Spleen (tissue), 11 donors: Measurements from ENCODE around the gene RUNDC1. TPM values are rescaled to one million over a fixed set of nuclear protein-coding genes. Genes with fewer than 3 reads are reported as not detected.

Source experiments
- DNase-seq: peaks from one replicate; pipeline ENCODE4 v3.0.0-alpha.2; 2020
- H3K27ac ChIP-seq, 8 donors: fragments of 200-600 bp; sonication (generic) in 7 of 8; 1 replicate in 4 of 8; 2 replicates in 4 of 8; pipeline versions ENCODE4 v1.5.0 to v1.8.0; 2016 to 2021; ENCODE audit warnings: inconsistent platforms in 4 of 8, mild to moderate bottlenecking in 4 of 8, moderate library complexity in 1 of 8
- H3K27me3 ChIP-seq, 7 donors: fragments of 200-600 bp; sonication (generic) in 6 of 7; replicated peaks in 1 of 7; 1 replicate in 4 of 7; 2 replicates in 3 of 7; pipeline versions ENCODE4 v1.5.0 to v1.8.0; 2016 to 2021; ENCODE audit warnings: inconsistent platforms in 3 of 7, mild to moderate bottlenecking in 1 of 7
- H3K36me3 ChIP-seq, 6 donors: fragments of 200-600 bp; sonication (generic) in 5 of 6; 1 replicate in 4 of 6; 2 replicates in 2 of 6; pipeline versions ENCODE4 v1.5.0 to v1.8.0; 2016 to 2021; ENCODE audit warnings: inconsistent platforms in 2 of 6
- H3K4me1 ChIP-seq, 6 donors: fragments of 200-600 bp; sonication (generic) in 5 of 6; 1 replicate in 3 of 6; 2 replicates in 3 of 6; pipeline versions ENCODE4 v1.5.0 to v1.8.0; 2016 to 2021; ENCODE audit warnings: inconsistent platforms in 3 of 6
- H3K4me3 ChIP-seq, 8 donors: fragments of 200-600 bp; sonication (generic) in 7 of 8; 1 replicate in 4 of 8; 2 replicates in 4 of 8; pipeline versions ENCODE4 v1.5.0 to v1.8.0; 2016 to 2021; ENCODE audit warnings: inconsistent platforms in 4 of 8, mild to moderate bottlenecking in 4 of 8, moderate library complexity in 2 of 8
- H3K9me3 ChIP-seq, 8 donors: fragments of 200-600 bp; sonication (generic) in 7 of 8; 1 replicate in 4 of 8; 2 replicates in 4 of 8; pipeline versions ENCODE4 v1.5.0 to v1.8.0; 2016 to 2021; ENCODE audit warnings: inconsistent platforms in 4 of 8
- CTCF ChIP-seq, 11 experiments: fragments of 200-600 bp in 7 of 11; fragments of 450-650 bp in 4 of 11; sonication (generic) in 4 of 11; IDR thresholded peaks in 8 of 11; conservative IDR thresholded peaks in 3 of 11; 1 replicate in 7 of 11; 2 replicates in 4 of 11; pipeline versions ENCODE4 v1.4.0 to v1.8.0; 2016 to 2021; ENCODE audit warnings: antibody characterized with exemption in 11 of 11, inconsistent platforms in 4 of 11, mild to moderate bottlenecking in 1 of 11
- POLR2A ChIP-seq, 3 donors: fragments of 450-650 bp; IDR thresholded peaks; one replicate each; pipeline ENCODE4 v1.5.1; 2017; ENCODE audit warnings: antibody characterized with exemption in 3 of 3, mild to moderate bottlenecking in 1 of 3
- POLR2AphosphoS5 ChIP-seq, 3 donors: sonication (generic); formaldehyde crosslinking; IDR thresholded peaks; one replicate each; pipeline ENCODE4 v1.5.1; 2017; ENCODE audit warnings: antibody characterized with exemption in 3 of 3
- WGBS, 5 donors: extraction: QIAGEN DNeasy Blood & Tissue Kit in 3 of 5; methylation state at CpG; one replicate each; pipeline versions ENCODE4 v1.1.5 to v1.1.7; 2013 to 2018; 5-methylcytosine and 5-hydroxymethylcytosine counted together
- intact Hi-C: fragments of 100-400 bp; cut with DNase I; formaldehyde crosslinking; loops from one replicate; pipeline ENCODE4 v1.15.0; 2023; ENCODE audit warnings: low total_unique reads
- polyA plus RNA-seq, 3 donors: library from polyadenylated mRNA; stranded (reverse); fragments of 200-250 nt; gene quantifications; one replicate each; pipeline ENCODE4 v1.2.1, GENCODE V29; 2013
- total RNA-seq, 7 donors: library from RNA; depleted of rRNA in 3 of 7; stranded (reverse); fragments of >200 nt in 3 of 7; fragmentation: NEBNext Ultra II Directional in 4 of 7; extraction: Animal tissue kit (Norgen Biotek cat#: 25700) in 4 of 7; gene quantifications; one replicate each; pipeline versions ENCODE4 v1.1.0 to v1.2.1, GENCODE V29; 2016 to 2021
- donor health status: healthy with polysubstance abuse.
- donor health status: DM: no; HTN: no; CAD: no; lungs with moderate emphysema.
- donor health status: DM: no; HTN: no; CAD: no.
- donor health status: Bipolar disorder and iron deficiency.
- donor health status: healthy.
- donor health status: DM: no; HTN: no; CAD: no.
- donor health status: DM: yes; HTN: yes; CAD: no.

Gene RUNDC1
- total and polyA plus RNA-seq, 10 donors, result 6.7 to 27.9 (median 19.3) TPM

- 39 to 74% (median 54%) methylated on average over 8 to 9 of the region's 9 CpGs for WGBS, 5 donors
- no peak for TF ChIP-seq POLR2A (IDR thresholded peaks at IDR 0.05)
- TF ChIP-seq POLR2AphosphoS5 (IDR thresholded peaks at IDR 0.05), result peak; percentile 87 to 90 (median 90)
- no peak for TF ChIP-seq CTCF (IDR thresholded peaks at IDR 0.05 in 8 of 11, conservative IDR thresholded peaks at IDR 0.05 in 3 of 11)
- H3K27me3 ChIP-seq, result no peaks in the 10 kb centered on the region
- peak; percentile 85 for DNase-seq
- peaks cover 27 to 96% (median 69%) of the 10 kb centered on the region in 6 donors for H3K4me1 ChIP-seq
- intact Hi-C loops, result no loop called here
- H3K27ac ChIP-seq, result peak overlapping the region; percentile 13 to 75 (median 60)
- H3K4me3 ChIP-seq, result no peak overlapping the region
- H3K9me3 ChIP-seq, result no peaks in the 10 kb centered on the region
- H3K36me3 ChIP-seq, result peaks cover 0 to 77% (median 31%) of the 10 kb centered on the region in 6 donors
These were observed 35.2 kb downstream of the RUNDC1 start for GRCh38 chr17:43015579-43015978.

DNA sequence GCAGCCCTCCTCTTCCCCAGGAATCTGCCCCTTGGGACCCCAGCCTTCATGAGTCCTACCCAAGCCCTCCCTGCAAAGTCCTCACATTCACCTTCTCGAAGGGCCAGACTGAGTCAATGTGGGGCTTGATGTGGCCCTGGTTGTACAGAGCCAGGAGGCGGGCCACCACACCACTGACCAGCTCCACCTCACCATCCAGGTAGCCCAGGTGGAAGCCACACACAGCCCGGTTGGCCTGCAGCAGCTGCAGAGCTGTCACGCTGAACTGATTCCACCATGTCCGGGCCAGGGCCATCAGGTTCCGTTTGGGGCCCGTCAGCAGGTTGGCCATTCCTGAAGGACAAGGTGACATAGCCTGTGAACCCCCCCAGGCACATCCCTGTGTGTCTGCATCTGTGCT, 35.9 kb downstream of the RUNDC1 start:
- Histone ChIP-seq H3K4me3 (no peak overlapping the region), H3K4me1 (peaks cover 27 to 96% (median 69%) of the 10 kb centered on the region in 6 donors), H3K27ac (peak overlapping the region in 7 of 8 donors; percentile 9 to 75 (median 59)), H3K27me3 (no peaks in the 10 kb centered on the region), H3K9me3 (no peaks in the 10 kb centered on the region), H3K36me3 (peaks cover 0 to 71% (median 31%) of the 10 kb centered on the region in 6 donors)
- intact Hi-C loops, result no loop called here
- 88 to 92% (median 90%) methylated on average over 7 of the region's 7 CpGs; no CpG with 5 or more reads in 1 of the 5 donors for WGBS, 5 donors
- no peak for DNase-seq
- TF ChIP-seq POLR2A (IDR thresholded peaks at IDR 0.05) (no peak), POLR2AphosphoS5 (IDR thresholded peaks at IDR 0.05) (peak in 1 of 3 donors; percentile 7)

DNA sequence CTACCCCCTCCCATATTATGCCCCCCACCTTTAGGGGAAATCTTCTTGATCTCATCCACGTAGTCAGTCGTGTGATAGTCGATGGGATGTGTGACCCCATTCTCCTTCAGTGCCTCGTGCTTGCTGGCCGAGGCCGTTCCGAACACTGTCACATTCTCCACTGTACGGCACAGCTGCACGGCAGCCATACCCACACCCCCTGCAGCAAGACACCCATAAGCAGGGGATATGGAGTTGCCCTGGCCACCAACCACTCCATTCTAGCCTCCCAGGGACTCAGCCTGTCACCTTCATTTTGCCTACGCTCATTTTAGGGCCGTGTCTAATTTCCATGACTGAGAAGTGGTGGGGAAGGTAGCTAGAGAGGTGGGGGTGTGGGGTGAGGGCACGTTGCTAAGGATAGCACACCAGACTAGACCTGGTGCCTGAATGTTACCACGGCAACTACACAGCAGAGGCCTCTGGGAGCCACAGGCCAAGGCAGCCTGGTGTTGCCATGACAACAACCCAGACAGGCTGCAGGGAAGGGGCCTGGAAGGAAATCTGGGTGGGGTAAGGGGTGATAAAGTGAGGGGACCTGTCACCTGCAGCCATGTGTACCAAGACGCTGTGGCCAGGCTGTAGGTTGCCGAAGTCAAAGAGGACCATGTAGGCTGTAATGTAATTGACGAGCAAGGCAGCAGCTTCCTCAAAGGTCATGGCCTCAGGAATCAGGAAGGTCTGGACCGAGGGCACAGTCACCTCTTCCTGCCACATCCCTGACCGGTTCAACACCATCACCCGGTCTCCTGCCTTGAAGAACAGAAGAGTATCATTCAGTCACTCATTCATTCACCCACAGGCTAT, 37.9 kb downstream of the RUNDC1 start:
- WGBS, 5 donors, result 62 to 70% (median 67%) methylated on average over 19 of the region's 19 CpGs
- Histone ChIP-seq H3K9me3 (no peaks in the 10 kb centered on the region), H3K4me3 (no peak overlapping the region), H3K27me3 (no peaks in the 10 kb centered on the region), H3K27ac (peak overlapping the region in 5 of 8 donors; percentile 80 to 87 (median 83)), H3K36me3 (peaks cover 0 to 51% (median 14%) of the 10 kb centered on the region in 6 donors), H3K4me1 (peaks cover 33 to 92% (median 70%) of the 10 kb centered on the region in 6 donors)
- intact Hi-C loops, result no loop called here
- TF ChIP-seq CTCF (IDR thresholded peaks at IDR 0.05 in 8 of 11, conservative IDR thresholded peaks at IDR 0.05 in 3 of 11) (no peak), POLR2AphosphoS5 (IDR thresholded peaks at IDR 0.05) (peak; percentile 13 to 59 (median 25))
- no peak for DNase-seq

DNA sequence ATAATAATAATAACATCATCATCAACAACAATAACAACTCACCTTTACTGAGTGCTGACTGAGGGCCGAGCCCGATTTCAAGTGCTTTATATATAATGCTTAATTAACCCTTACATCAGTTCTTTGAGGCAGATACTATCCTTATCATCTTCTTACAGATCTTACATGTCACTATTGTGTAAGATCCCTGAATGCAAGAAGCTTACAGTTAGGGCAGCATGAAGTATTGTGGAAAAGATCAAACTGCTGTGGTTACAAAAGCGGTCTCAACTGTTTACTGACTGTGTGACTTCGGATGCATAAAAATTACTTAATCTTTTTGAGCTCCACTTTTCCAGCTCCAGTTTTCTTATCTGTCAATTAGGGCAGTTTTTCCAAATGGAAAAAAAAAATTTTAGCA, 38.6 kb downstream of the RUNDC1 start:
- no peak for TF ChIP-seq POLR2AphosphoS5 (IDR thresholded peaks at IDR 0.05)
- no peak for TF ChIP-seq CTCF (IDR thresholded peaks at IDR 0.05 in 8 of 11, conservative IDR thresholded peaks at IDR 0.05 in 3 of 11)
- TF ChIP-seq POLR2A (IDR thresholded peaks at IDR 0.05), result no peak
- Histone ChIP-seq H3K4me3 (no peak overlapping the region), H3K36me3 (peaks cover 0 to 44% (median 7%) of the 10 kb centered on the region in 6 donors), H3K4me1 (peaks cover 33 to 92% (median 71%) of the 10 kb centered on the region in 6 donors), H3K9me3 (no peaks in the 10 kb centered on the region), H3K27ac (peak overlapping the region in 5 of 8 donors; percentile 80 to 87 (median 83)), H3K27me3 (no peaks in the 10 kb centered on the region)
- WGBS, 5 donors, result 27 to 47% (median 38%) methylated on average over 4 of the region's 4 CpGs
- DNase-seq, result no peak
- intact Hi-C loops, result no loop called here
